HG03135 (cell line): Measurements from ENCODE around the gene TCEA2.

Experiments
- ATAC-seq: cut with Tn5 transposase; IDR thresholded peaks from one replicate; pipeline ENCODE4 v1.9.1; 2021; ENCODE audit warnings: mild to moderate bottlenecking, moderate library complexity; ENCODE audit not compliant: unreplicated experiment

TCEA2 gene

GRCh38 chr20:64063389-64064144 is 569 bp downstream of the TCEA2 start:
- no peak for ATAC-seq

GRCh38 chr20:64064145-64064698 is 1.2 kb downstream of the TCEA2 start:
- no peak for ATAC-seq

- no peak for ATAC-seq
These were observed 2.3 kb downstream of the TCEA2 start for GRCh38 chr20:64065062-64065973.

- ATAC-seq, result peak; percentile 44
These were observed 3.0 kb downstream of the TCEA2 start for GRCh38 chr20:64065974-64066343.

GRCh38 chr20:64067005-64067632 is 4.1 kb downstream of the TCEA2 start:
- ATAC-seq, result no peak

- ATAC-seq, result no peak
These were observed 4.8 kb downstream of the TCEA2 start for GRCh38 chr20:64067733-64068307.

GRCh38 chr20:64068386-64069208 is 5.6 kb downstream of the TCEA2 start:
- no peak for ATAC-seq

GRCh38 chr20:64069209-64069613 is 6.2 kb downstream of the TCEA2 start:
- no peak for ATAC-seq

GRCh38 chr20:64069614-64070243 is 6.7 kb downstream of the TCEA2 start:
- no peak for ATAC-seq

- ATAC-seq, result no peak
These were observed 7.4 kb downstream of the TCEA2 start for GRCh38 chr20:64070244-64070993.

- no peak for ATAC-seq
These were observed 8.6 kb downstream of the TCEA2 start for GRCh38 chr20:64071341-64072332.

- ATAC-seq, result no peak
These were observed 9.6 kb downstream of the TCEA2 start for GRCh38 chr20:64072498-64073063.

- ATAC-seq, result no peak
These were observed 10.6 kb downstream of the TCEA2 start for GRCh38 chr20:64073476-64074183.

- ATAC-seq, result no peak
These were observed 11.3 kb downstream of the TCEA2 start for GRCh38 chr20:64074184-64074789.

GRCh38 chr20:64074963-64075362 is 12.0 kb downstream of the TCEA2 start:
- no peak for ATAC-seq

- no peak for ATAC-seq
These were observed 12.6 kb downstream of the TCEA2 start for GRCh38 chr20:64075556-64075955.
